Tibial nerve (tissue), 4 donors: Measurements from ENCODE around the gene ZEB1. TPM values are rescaled to one million over a fixed set of nuclear protein-coding genes. Genes with fewer than 3 reads are reported as not detected.

ENCODE experiments used
- DNase-seq, 2 donors: peaks; one replicate each; pipeline ENCODE4 v3.0.0-alpha.2; 2019; ENCODE audit warnings: low spot score in 2 of 2
- H3K27ac ChIP-seq, 4 donors: fragments of 200-600 bp; sonication (generic) in 3 of 4; one replicate each; pipeline ENCODE4 v1.5.1; 2017 to 2019; ENCODE audit warnings: mild to moderate bottlenecking in 1 of 4
- H3K27me3 ChIP-seq, 2 donors: fragments of 200-600 bp; sonication (generic) in 1 of 2; one replicate each; pipeline versions ENCODE4 v1.5.1 to v1.6.0; 2017 to 2019
- H3K36me3 ChIP-seq, 3 donors: fragments of 200-600 bp; sonication (generic); one replicate each; pipeline ENCODE4 v1.5.1; 2018 to 2019
- H3K4me1 ChIP-seq, 4 donors: fragments of 200-600 bp; sonication (generic) in 3 of 4; one replicate each; pipeline ENCODE4 v1.5.1; 2017 to 2019
- H3K4me3 ChIP-seq, 4 donors: fragments of 200-600 bp; sonication (generic) in 3 of 4; one replicate each; pipeline ENCODE4 v1.5.1; 2017 to 2019; ENCODE audit warnings: mild to moderate bottlenecking in 1 of 4, moderate library complexity in 1 of 4
- H3K9me3 ChIP-seq, 4 donors: fragments of 200-600 bp; sonication (generic) in 3 of 4; one replicate each; pipeline ENCODE4 v1.5.1; 2017 to 2019
- EP300 ChIP-seq, 2 donors: sonication (generic); formaldehyde crosslinking; IDR thresholded peaks; one replicate each; pipeline ENCODE4 v1.6.1; 2017; ENCODE audit warnings: antibody characterized with exemption in 2 of 2, mild to moderate bottlenecking in 1 of 2
- POLR2A ChIP-seq, 2 donors: fragments of 450-650 bp; IDR thresholded peaks; one replicate each; pipeline ENCODE4 v1.6.1; 2017; ENCODE audit warnings: antibody characterized with exemption in 2 of 2, mild to moderate bottlenecking in 2 of 2, moderate library complexity in 2 of 2
- WGBS, 2 donors: methylation state at CpG; one replicate each; pipeline ENCODE4 v1.1.5; 2018; 5-methylcytosine and 5-hydroxymethylcytosine counted together
- total RNA-seq, 4 donors: library from RNA; depleted of rRNA; stranded (reverse); fragments of >200 nt; gene quantifications; one replicate each; pipeline ENCODE4 v1.1.0, GENCODE V29; 2016
- TF ChIP-seq, protein P1 (sequence below), 5 experiments: fragments of 200-600 bp in 3 of 5; fragments of 450-650 bp in 2 of 5; sonication (generic) in 3 of 5; IDR thresholded peaks; one replicate each; pipeline ENCODE4 v1.5.1; 2016 to 2019; ENCODE audit warnings: antibody characterized with exemption in 5 of 5, mild to moderate bottlenecking in 3 of 5, moderate library complexity in 2 of 5

The ZEB1 gene
- total RNA-seq, result 100 to 1,000 TPM in 2 of 4 donors, 10 to 100 TPM in 2; 84.6 to 128 (median 95.7) TPM

DNA sequence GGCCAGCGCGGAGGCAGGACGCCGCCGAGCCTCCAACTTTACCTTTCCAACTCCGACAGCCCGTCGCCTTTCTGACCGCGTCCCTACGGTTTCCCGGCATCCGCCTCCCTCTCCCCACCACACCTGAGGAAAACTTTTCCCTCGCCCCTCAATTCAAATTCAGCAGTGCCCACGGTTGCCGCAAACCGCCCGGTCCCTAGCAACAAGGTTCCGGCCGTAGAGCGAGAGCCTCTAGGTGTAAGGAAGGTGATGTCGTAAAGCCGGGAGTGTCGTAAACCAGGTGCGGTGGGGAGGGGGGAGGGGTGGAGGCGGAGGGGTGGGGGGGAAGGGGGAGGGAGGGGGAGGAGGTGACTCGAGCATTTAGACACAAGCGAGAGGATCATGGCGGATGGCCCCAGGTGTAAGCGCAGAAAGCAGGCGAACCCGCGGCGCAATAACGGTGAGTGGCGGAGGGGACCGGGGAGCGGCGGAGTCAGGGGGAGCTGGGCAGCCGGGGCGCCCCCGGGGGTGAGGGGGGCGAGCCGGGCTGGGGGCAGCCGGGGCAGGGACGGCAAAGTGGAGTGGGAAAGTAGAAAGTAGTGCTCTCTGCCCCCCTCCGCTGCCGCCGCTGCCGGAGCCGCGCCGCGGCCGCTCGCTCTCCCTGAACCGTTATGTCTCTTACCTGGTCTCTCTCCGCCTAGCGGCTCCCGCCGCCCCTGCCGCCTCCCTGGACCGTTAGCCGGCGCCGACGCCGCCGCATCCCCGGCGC is at the start of gene ZEB1:
ZEB1 (plus strand) TSS at position 363 of the 748 bp plus-strand sequence; CDS start at position 382, 19 bp downstream.
- Histone ChIP-seq H3K9me3 (no peaks in the 10 kb centered on the region), H3K27me3 (no peaks in the 10 kb centered on the region), H3K36me3 (no peaks in the 10 kb centered on the region), H3K4me3 (peak within 1 kb of the TSS; percentile 91 to 95 (median 92)), H3K4me1 (peaks cover 0 to 35% (median 6%) of the 10 kb centered on the region in 4 donors), H3K27ac (peak within 1 kb of the TSS; percentile 93 to 98 (median 96))
- TF ChIP-seq, protein P1, sequence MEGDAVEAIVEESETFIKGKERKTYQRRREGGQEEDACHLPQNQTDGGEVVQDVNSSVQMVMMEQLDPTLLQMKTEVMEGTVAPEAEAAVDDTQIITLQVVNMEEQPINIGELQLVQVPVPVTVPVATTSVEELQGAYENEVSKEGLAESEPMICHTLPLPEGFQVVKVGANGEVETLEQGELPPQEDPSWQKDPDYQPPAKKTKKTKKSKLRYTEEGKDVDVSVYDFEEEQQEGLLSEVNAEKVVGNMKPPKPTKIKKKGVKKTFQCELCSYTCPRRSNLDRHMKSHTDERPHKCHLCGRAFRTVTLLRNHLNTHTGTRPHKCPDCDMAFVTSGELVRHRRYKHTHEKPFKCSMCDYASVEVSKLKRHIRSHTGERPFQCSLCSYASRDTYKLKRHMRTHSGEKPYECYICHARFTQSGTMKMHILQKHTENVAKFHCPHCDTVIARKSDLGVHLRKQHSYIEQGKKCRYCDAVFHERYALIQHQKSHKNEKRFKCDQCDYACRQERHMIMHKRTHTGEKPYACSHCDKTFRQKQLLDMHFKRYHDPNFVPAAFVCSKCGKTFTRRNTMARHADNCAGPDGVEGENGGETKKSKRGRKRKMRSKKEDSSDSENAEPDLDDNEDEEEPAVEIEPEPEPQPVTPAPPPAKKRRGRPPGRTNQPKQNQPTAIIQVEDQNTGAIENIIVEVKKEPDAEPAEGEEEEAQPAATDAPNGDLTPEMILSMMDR (IDR thresholded peaks at IDR 0.05), result peak; percentile 32 to 79 (median 53)
- TF ChIP-seq EP300 (IDR thresholded peaks at IDR 0.05) (peak in 1 of 2 donors; percentile 81), POLR2A (IDR thresholded peaks at IDR 0.05) (peak in 1 of 2 donors; percentile 44)
- WGBS, 2 donors, result 1% methylated on average over 56 to 70 of the region's 71 CpGs
- DNase-seq, result peak; percentile 80 to 91

DNA sequence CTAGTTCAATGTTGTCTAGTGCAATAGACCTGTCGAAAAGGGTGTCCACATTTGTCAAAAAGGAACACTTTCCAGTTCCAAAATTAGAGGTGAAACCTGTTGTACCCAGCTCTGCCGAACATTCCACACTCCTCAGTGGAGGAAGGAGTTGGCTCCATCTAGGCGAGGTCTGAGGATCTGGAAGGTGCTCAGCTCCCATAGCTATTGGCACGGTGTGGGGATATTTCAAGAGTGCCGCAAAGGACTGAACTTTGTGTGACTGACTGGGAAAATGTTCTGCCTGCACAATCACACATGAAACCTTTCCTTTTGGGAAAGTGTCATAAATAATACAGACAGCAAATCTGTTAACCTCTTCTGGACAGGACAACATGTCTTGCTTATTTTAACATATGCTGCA is 48.1 kb upstream of the ZEB1 start:
- H3K4me3 ChIP-seq, result no peak overlapping the region
- no peak overlapping the region for H3K27ac ChIP-seq
- H3K36me3 ChIP-seq, result no peaks in the 10 kb centered on the region
- no peak for DNase-seq
- TF ChIP-seq, protein P1 (IDR thresholded peaks at IDR 0.05), result no peak
- TF ChIP-seq EP300 (IDR thresholded peaks at IDR 0.05), result no peak
- no peak for TF ChIP-seq POLR2A (IDR thresholded peaks at IDR 0.05)
- no peaks in the 10 kb centered on the region for H3K27me3 ChIP-seq
- H3K9me3 ChIP-seq, result peaks cover 0 to 5% (median 2%) of the 10 kb centered on the region in 4 donors
- WGBS, 2 donors, result 89 to 90% methylated on average over 5 of the region's 5 CpGs
- H3K4me1 ChIP-seq, result peaks cover 0 to 9% (median 0%) of the 10 kb centered on the region in 4 donors

DNA sequence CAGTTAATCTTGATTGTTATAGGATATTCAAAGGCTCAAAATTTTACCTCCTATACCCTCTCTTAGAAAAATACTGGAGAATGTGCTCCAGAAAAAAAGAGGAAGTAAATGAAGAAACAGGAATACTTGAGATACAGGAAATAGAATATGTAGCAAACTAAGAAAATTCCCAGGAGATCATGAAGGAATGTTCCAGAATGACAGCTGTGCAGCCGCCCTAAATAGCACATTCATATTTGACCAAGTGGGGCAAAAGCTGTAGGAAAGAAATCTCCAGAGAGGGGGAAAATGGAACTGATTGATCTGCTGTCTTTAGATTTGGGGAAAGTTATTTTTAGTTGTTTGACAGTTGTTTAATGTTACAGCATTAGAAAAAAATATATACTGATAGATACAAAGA is 46.2 kb upstream of the ZEB1 start:
- H3K27ac ChIP-seq, result no peak overlapping the region
- WGBS, 2 donors, result 62 to 83% methylated on average over 1 of the region's 1 CpG
- TF ChIP-seq POLR2A (IDR thresholded peaks at IDR 0.05), result no peak
- TF ChIP-seq EP300 (IDR thresholded peaks at IDR 0.05), result no peak
- TF ChIP-seq, protein P1 (IDR thresholded peaks at IDR 0.05), result no peak

DNA sequence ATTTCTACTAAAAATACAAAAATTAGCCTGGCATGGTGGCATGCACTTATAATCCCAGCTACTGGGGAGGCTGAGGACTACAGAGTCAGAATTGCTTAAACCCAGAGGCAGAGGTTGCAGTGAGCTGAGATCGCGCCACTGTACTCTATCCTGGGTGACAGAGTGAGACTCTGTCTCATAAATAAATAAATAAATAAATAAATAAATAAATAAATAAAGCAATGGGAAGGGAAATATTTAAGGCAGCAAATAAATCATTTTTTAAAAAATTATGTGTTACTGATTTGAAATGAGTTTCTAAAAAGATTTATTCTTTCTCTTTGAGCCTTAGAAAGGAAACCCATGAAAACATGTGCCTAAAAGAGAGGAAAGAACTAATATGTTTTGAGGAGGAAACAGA is 45.2 kb upstream of the ZEB1 start:
- no peak for DNase-seq
- 97 to 100% methylated on average over 2 of the region's 2 CpGs for WGBS, 2 donors
- Histone ChIP-seq H3K27ac (no peak overlapping the region), H3K9me3 (peaks cover 0 to 5% (median 2%) of the 10 kb centered on the region in 4 donors), H3K36me3 (no peaks in the 10 kb centered on the region), H3K4me3 (no peak overlapping the region), H3K27me3 (no peaks in the 10 kb centered on the region), H3K4me1 (peaks cover 0 to 2% (median 0%) of the 10 kb centered on the region in 4 donors)
- TF ChIP-seq POLR2A (IDR thresholded peaks at IDR 0.05), result no peak
- no peak for TF ChIP-seq EP300 (IDR thresholded peaks at IDR 0.05)
- TF ChIP-seq, protein P1 (IDR thresholded peaks at IDR 0.05), result no peak

More for the DNA sequence above, 46.2 kb upstream of the ZEB1 start:
- Histone ChIP-seq H3K27me3 (no peaks in the 10 kb centered on the region), H3K9me3 (peaks cover 0 to 5% (median 2%) of the 10 kb centered on the region in 4 donors), H3K4me1 (peaks cover 0 to 9% (median 0%) of the 10 kb centered on the region in 4 donors), H3K36me3 (no peaks in the 10 kb centered on the region), H3K4me3 (no peak overlapping the region)
- DNase-seq, result no peak

DNA sequence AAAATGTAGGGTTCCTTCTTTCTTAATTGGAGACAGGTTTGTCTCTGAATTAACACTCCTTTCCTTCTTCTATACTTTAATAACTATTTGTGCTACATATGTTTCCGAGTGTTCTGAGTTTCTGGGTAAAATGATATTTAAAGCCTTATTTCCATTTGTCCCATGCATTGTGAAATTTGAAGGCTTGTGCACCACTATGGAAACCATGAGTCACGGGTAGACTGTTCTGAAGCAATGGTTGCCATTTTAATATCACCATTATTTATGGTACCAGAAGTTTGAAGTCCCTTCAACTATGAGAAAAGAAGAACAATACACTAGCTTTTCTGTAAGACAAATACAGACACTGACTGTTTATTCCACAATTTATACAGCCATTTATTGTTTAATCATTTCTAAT is 44.7 kb upstream of the ZEB1 start:
- Histone ChIP-seq H3K9me3 (peaks cover 0 to 5% (median 2%) of the 10 kb centered on the region in 4 donors), H3K27me3 (no peaks in the 10 kb centered on the region), H3K4me3 (no peak overlapping the region), H3K36me3 (no peaks in the 10 kb centered on the region), H3K27ac (no peak overlapping the region), H3K4me1 (no peaks in the 10 kb centered on the region)
- DNase-seq, result no peak
- WGBS, 2 donors, result 89 to 90% methylated on average over 2 of the region's 2 CpGs
- TF ChIP-seq POLR2A (IDR thresholded peaks at IDR 0.05) (no peak), EP300 (IDR thresholded peaks at IDR 0.05) (no peak)
- TF ChIP-seq, protein P1 (IDR thresholded peaks at IDR 0.05), result no peak
